H1 (cell line): Measurements from ENCODE around the gene LRCH1. TPM values are rescaled to one million over a fixed set of nuclear protein-coding genes. Genes with fewer than 3 reads are reported as not detected.

Source experiments
- TAF7 ChIP-seq: optimal IDR thresholded peaks from 2 replicates; pipeline ENCODE3; 2011; ENCODE audit warnings: low read depth, mild to moderate bottlenecking, inconsistent platforms, low read length, moderate library complexity, borderline replicate concordance
- polyA plus RNA-seq, 7 experiments: library from polyadenylated mRNA; depleted of rRNA in 3 of 7; stranded (reverse) in 5 of 7; unstranded in 2 of 7; fragments of >200 nt in 5 of 7; fragments of 200-250 nt in 2 of 7; gene quantifications; 1 replicate in 5 of 7; 2 replicates in 1 of 7; 4 replicates in 1 of 7; pipeline versions ENCODE4 v1.2.1 to v1.2.3, GENCODE V29; 2011 to 2013; ENCODE audit warnings: missing spikeins in 2 of 7, mixed read lengths in 2 of 7
- total RNA-seq: library from RNA; stranded (reverse); fragmentation: NEBNext Ultra II Directional; extraction: Animal tissue kit (Norgen Biotek cat#: 25700); gene quantifications from 2 replicates; pipeline ENCODE4 v1.2.1, GENCODE V29; 2021

Gene LRCH1
- total and polyA plus RNA-seq, 2 of the 8 experiments (the other 6 are each of a cell fraction or from before 2014, with no cell fraction given) = 3.0 to 10.1 TPM

DNA sequence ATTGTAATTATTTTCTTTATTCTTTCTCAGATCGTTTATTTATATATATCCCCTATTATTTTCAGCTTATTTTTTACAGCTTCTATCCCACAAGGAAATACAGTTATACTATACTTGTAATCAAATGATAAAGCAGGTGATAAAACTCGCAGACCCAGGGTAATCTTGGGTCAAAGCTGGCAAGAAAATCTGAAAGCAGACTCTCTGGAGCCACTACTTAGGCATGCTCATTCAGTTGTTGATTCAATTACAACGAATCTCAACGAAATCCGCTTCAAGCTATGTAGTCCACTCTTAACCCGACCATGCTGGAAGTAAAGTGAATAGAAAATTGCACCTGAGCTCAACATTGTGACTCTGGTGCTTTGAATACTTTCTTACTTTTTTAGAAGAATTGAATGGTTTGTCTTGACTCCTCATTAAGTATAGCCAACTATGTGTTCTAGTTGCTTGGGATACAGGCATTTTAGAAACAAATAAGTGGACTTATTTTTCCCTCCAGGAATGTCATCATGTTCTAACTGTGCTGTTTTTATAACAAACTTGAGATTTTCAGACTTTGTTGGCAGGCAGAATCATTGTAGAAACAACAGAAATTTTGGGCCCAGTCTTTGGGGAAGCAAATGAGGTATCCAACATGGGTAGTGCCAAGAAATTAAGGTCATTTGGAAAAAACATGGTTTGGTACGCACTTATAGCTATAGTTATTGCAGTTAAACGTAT lies 222.6 kb downstream of the LRCH1 start (continued):
- TF ChIP-seq TAF7 = no peak
- TF ChIP-seq, all 59 proteins: peak for 0
